AG09319 (cell line): Measurements from ENCODE around the gene LIMS1.

Experiments
- DNase-seq: peaks from one replicate; pipeline ENCODE4 v3.0.0-alpha.2; 2010; ENCODE audit warnings: low read depth; ENCODE audit errors: extremely low read depth
- CTCF ChIP-seq: IDR thresholded peaks from 2 replicates; pipeline ENCODE4 v1.5.1; 2011; ENCODE audit warnings: low read depth, mild to moderate bottlenecking, inconsistent platforms, low read length, moderate library complexity

The LIMS1 gene

DNA sequence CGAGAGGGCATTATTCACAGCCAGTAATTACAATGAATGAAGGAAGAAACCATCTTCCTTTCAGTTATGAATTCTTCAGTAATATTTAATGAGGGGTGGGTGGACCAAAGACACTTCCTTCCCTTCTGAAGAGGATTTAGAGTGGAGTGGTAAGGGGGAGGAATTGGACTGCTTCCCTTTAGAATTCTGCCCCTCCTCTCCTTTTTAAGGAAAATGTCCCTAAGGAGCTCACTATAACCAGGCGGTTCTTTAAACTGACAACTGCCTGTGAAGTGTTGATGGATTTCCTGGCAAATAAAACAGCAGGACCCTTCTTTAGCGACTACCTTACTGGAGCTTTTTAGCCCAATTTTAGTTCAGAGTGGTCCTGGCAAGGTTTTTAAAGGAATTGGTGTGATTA, 86.4 kb downstream of the LIMS1 start:
- TF ChIP-seq CTCF: no peak
- no peak for DNase-seq

DNA sequence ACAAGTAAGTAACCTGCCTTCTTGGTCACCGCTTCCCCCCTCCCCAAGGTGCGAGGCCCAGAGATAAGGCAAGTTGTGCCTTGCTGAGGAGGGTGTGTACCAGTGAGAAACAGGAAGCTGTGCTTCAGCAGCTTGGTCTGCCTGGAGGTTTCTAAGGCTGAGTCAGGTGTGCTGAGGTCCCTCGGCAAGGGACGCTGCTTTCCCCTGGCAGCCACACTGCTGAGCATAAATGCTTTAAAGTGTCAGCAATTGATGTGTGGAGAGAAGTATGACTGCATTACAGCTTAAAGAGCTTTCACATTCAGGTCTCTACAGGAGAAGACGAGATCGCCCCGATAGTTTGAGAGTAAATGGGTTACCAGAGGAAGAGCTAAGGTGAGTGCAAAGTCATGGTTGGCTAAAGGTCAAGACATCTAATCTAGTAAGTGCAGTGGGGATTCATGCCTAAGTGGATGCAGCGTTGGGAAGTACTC, 86.9 kb downstream of the LIMS1 start:
- no peak for TF ChIP-seq CTCF
- DNase-seq: no peak

DNA sequence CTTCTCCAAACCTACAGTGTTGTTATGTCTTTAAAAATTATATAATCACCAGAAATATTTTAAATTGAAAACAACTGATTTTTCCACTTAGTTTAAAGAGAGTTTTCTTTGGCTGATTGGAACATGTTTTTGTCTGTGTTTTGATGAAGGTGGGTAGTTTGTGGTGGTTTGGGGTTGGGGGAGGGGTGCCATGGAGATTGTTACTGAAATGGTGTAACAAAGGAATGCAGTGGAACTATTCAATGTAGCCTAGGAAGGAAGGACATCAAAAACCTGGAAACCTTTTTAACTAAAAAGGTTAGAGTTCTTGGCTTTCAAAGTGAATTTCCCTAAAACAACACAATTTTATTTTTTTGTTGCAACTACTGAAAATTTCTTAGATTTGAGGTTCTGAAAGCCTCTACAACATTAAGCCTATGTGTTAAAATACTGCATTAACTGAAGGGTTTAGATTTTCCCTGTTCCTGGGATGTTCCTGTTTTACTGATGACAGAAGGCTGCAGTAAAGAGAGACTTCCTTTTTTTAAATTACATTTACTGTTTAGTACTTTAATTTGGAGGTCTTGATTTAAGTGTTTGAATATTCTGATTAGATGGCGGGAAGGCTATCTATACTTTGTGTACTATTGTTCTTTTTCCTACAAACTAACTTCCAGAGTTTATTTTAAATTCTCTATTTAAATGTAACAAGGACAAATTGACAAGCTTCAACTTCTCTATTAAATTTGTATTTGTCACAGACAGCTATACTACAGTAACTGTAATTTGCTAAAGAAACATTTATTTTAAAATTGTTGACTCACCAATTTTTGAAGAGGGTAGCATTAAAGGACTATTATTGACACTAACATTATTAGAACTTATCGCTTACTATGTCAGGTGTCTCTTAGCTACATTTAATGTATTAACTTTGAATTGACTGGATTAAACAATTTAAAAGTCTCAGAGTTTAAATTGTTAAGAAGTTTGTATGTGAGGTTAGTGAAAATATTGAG, 87.7 kb downstream of the LIMS1 start:
- DNase-seq: no peak
- no peak for TF ChIP-seq CTCF

- no peak for TF ChIP-seq CTCF
- no peak for DNase-seq
Measured at GRCh38 chr2:108623616-108624015, 89.3 kb downstream of the LIMS1 start.

- no peak for DNase-seq
- no peak for TF ChIP-seq CTCF
Measured at GRCh38 chr2:108625186-108625827, 91.0 kb downstream of the LIMS1 start.

DNA sequence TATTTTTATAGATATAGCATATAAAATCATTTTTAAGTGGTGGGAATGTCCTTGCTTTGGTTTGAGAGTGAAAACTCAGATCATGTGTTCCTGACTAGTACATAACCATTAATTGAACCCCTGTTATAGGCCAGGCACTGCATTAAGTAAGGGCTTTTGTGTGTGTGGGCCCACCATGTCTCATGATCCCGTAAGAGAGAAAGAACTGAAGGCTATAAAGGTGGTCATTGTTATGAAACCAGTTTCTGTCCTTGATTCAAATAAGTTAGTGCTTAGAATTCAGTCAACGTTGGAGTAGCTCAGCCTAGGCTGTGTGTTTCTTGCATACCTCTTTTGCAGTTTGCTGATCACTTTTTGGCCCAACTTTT, 91.5 kb downstream of the LIMS1 start:
- DNase-seq: no peak
- TF ChIP-seq CTCF: no peak

DNA sequence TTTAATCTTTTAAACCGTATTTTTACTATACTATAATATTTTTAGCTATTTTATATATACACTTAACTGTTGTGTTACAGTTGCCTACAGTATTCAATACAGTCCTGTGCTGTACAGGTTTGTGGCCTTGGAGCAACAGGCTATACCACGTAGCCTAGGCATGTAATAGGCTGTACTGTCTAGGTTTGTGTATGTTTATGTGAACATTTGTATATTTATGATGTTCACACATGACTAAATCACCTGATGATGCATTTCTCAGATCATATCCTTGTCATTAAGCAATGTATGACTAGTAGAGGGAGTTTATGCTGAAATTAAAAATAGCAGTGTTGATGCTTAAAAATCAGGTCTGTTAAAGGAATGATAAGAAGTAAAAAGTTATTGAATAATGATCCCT, 92.7 kb downstream of the LIMS1 start:
- TF ChIP-seq CTCF: no peak
- DNase-seq: no peak
